ENCODE measurements around the gene UCN2. TPM values are rescaled to one million over a fixed set of nuclear protein-coding genes. Genes with fewer than 3 reads are reported as not detected.

Gene UCN2
- total RNA-seq, 2 donors from 2014 or later = not detected

DNA sequence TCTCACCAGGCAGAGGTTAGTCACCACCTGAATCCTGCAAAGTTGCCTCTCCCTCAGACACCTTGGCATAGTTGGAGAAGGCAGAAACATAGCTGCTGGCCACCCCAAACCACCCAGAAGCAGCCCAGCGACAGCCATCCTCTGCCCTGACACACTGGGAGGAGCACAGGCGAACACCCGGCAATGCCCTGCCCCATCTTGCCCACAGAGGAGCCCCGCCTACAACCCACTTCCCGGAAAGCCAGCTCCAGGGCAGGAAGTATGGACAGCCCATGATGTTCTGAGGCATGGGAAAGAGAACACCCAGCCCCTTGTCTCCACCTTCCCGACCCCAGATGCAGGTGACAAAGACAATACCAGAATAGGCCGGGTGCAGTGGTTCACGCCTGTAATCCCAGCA, 47.0 kb downstream of the UCN2 start:
- no peak for DNase-seq
- no peak for ATAC-seq
- intact Hi-C loops (cut with DNase I) = no loop called here

DNA sequence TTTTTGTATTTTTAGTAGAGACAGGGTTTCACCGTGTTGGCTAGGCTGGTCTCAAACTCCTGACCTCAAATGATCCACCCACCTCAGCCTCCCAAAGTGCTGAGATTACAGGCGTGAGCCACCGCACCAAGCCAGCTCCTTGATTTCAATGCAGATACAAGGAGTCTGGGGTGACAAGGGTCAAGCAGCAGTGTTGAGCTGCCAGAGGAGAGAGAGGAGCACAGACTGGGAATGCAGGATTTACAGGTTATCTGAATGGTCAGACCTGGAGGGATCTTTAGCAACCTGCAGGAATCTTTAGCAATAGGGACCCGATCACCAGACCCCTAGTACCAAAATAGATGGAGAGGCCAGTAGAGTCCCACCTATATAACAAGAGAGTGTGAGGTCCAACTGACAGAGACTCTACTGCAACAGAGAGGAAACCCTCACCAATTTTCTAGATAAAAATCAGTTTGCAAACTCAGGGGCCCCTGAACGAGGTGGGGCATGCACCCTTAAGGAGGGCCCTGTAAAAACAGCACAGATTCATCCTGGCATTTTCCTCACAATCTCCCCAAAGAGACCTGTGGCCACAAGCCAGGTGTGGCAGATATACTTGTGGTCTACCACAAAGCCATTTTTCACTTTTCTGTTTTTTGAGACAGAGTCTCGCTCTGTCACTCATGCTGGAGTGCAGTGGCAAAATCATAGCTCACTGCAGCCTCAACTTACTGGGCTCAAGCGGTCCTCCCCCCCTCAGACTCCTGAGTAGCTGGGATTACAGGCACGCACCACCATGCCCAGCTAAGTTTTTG, 49.0 kb downstream of the UCN2 start:
- ATAC-seq (no peak), DNase-seq (no peak)
- intact Hi-C loops (cut with DNase I) = no loop called here

Small RNAs within 50 kb of the gene (microRNA-seq; reads per million reads assigned to microRNA genes)
- gene MIR6823 (0 reads per million in 2 donors), gene MIR711 (0 reads per million in 2 donors)

Other genes with a start within 250 kb of the UCN2 start
- gene SPINK8, start 230.1 kb downstream of the UCN2 start, total RNA-seq = not detected
- not detected for gene FBXW12, start 191.6 kb downstream of the UCN2 start, total RNA-seq
- gene PLXNB1, start 133.7 kb downstream of the UCN2 start, total RNA-seq = 10 to 100 TPM; 43.3 to 55.0 TPM
- 10 to 100 TPM in 1 of 2 donors, 1 to 10 TPM in 1; 7.0 to 10.9 TPM for gene CCDC51, start 123.7 kb downstream of the UCN2 start, total RNA-seq
- 100 to 1,000 TPM; 190 to 238 TPM for gene TMA7, start 123.5 kb downstream of the UCN2 start, total RNA-seq
- 1 to 10 TPM; 3.9 to 5.7 TPM for gene ATRIP, start 117.0 kb downstream of the UCN2 start, total RNA-seq
- 100 to 1,000 TPM in 1 of 2 donors, 10 to 100 TPM in 1; 73.3 to 108 TPM for gene SHISA5, start 59.6 kb downstream of the UCN2 start, total RNA-seq
- gene PFKFB4, start 7.0 kb downstream of the UCN2 start, total RNA-seq = 1 to 10 TPM; 2.0 to 2.9 TPM
- gene COL7A1, start 31.5 kb upstream of the UCN2 start, total RNA-seq = 1 to 10 TPM; 5.2 to 5.5 TPM
- 100 to 1,000 TPM; 583 to 651 TPM for gene UQCRC1, start 45.9 kb upstream of the UCN2 start, total RNA-seq
- not detected for gene TMEM89, start 58.0 kb upstream of the UCN2 start, total RNA-seq
- 10 to 100 TPM; 11.2 to 14.6 TPM for gene SLC26A6, start 71.7 kb upstream of the UCN2 start, total RNA-seq
- gene CELSR3, start 99.1 kb upstream of the UCN2 start, total RNA-seq = under 1 TPM; 0.24 to 0.39 TPM
- 10 to 100 TPM; 19.4 to 27.8 TPM for gene NCKIPSD, start 122.1 kb upstream of the UCN2 start, total RNA-seq
- gene IP6K2, start 153.4 kb upstream of the UCN2 start, total RNA-seq = 10 to 100 TPM; 24.0 to 38.4 TPM

All from left cardiac atrium (tissue), 4 donors.